ENCODE data around the gene GOPC. TPM values are rescaled to one million over a fixed set of nuclear protein-coding genes. Genes with fewer than 3 reads are reported as not detected.
"Not testable (repeated sequence)": the region's sequence is repeated elsewhere in the genome, so short reads cannot be mapped to it uniquely, and the experiment has no call there.

Gene GOPC
- polyA plus RNA-seq (63.1 and 69.2 TPM in 2 replicates), polyA minus RNA-seq (84.7 and 85.9 TPM in 2 replicates)

GRCh38 chr6:117602151-117602898, at the start of gene GOPC:
GOPC (minus strand) TSS chr6:117602511; CDS start chr6:117602288, 223 bp downstream.
- H3K4me3 ChIP-seq (ENCODE audit: low read length) = peak within 1 kb of the TSS; percentile 86
- peaks cover 3% of the 10 kb centered on the region for H3K36me3 ChIP-seq (ENCODE audit: insufficient read depth, low read length)
- peak within 1 kb of the TSS; percentile 99 for H2AFZ ChIP-seq (ENCODE audit: low read depth, low read length)
- peak within 1 kb of the TSS; percentile 92 for H3K9ac ChIP-seq (ENCODE audit: low read length)
- no peaks in the 10 kb centered on the region for H3F3A ChIP-seq (ENCODE audit: insufficient read depth, low read length, poor library complexity, severe bottlenecking)
- TF ChIP-seq MXI1 (conservative IDR thresholded peaks at IDR 0.05; ENCODE audit: poor library complexity, severe bottlenecking) (peak; percentile 92), EP300 (conservative IDR thresholded peaks at IDR 0.05; ENCODE audit: poor library complexity, severe bottlenecking) (peak; percentile 46), EZH2 (IDR thresholded peaks at IDR 0.05; ENCODE audit: borderline replicate concordance, insufficient read depth, low read length, poor library complexity, severe bottlenecking) (no peak), RAD21 (conservative IDR thresholded peaks at IDR 0.05) (peak; percentile 33), POLR2AphosphoS5 (IDR thresholded peaks at IDR 0.05) (peak; percentile 100), TAF1 (IDR thresholded peaks at IDR 0.05; ENCODE audit: low read depth) (peak; percentile 89), REST (IDR thresholded peaks at IDR 0.05; ENCODE audit: borderline replicate concordance) (peak; percentile 89), SMC3 (conservative IDR thresholded peaks at IDR 0.05; ENCODE audit: poor library complexity) (no peak), CTCF (IDR thresholded peaks at IDR 0.05; ENCODE audit: poor library complexity, severe bottlenecking) (peak; percentile 54)
- no peaks in the 10 kb centered on the region for H4K20me1 ChIP-seq (ENCODE audit: insufficient read depth)
- H3K4me2 ChIP-seq (ENCODE audit: low read length) = peak within 1 kb of the TSS; percentile 66
- H3K27me3 ChIP-seq (ENCODE audit: insufficient read depth, low read depth, low read length) = no peaks in the 10 kb centered on the region
- H3K9me2 ChIP-seq (ENCODE audit: insufficient read depth, low read length) = no peaks in the 10 kb centered on the region
- no peaks in the 10 kb centered on the region for H3K9me3 ChIP-seq (ENCODE audit: low read length)
- H3K79me2 ChIP-seq (replicated peaks; ENCODE audit: insufficient read depth, low read length) = peaks cover 47% of the 10 kb centered on the region
- peak within 1 kb of the TSS; percentile 95 for H3K27ac ChIP-seq (ENCODE audit: low read length)

GRCh38 chr6:117651984-117652383, 49.7 kb upstream of the GOPC start:
- not testable (repeated sequence) for H3K36me3 ChIP-seq (ENCODE audit: insufficient read depth, low read length); H3K79me2 ChIP-seq (replicated peaks; ENCODE audit: insufficient read depth, low read length); H3K9ac ChIP-seq (ENCODE audit: low read length); H3K9me3 ChIP-seq (ENCODE audit: low read length); H3K4me3 ChIP-seq (ENCODE audit: low read length); H3F3A ChIP-seq (ENCODE audit: insufficient read depth, low read length, poor library complexity, severe bottlenecking); H3K27me3 ChIP-seq (ENCODE audit: insufficient read depth, low read depth, low read length); H3K4me2 ChIP-seq (ENCODE audit: low read length); H4K20me1 ChIP-seq (ENCODE audit: insufficient read depth); H3K27ac ChIP-seq (ENCODE audit: low read length); H3K9me2 ChIP-seq (ENCODE audit: insufficient read depth, low read length); H2AFZ ChIP-seq (ENCODE audit: low read depth, low read length)
